Esophagus muscularis mucosa (tissue), 4 donors: ENCODE measurements around the gene NHLH2. TPM values are rescaled to one million over a fixed set of nuclear protein-coding genes. Genes with fewer than 3 reads are reported as not detected.

ENCODE experiments used
- DNase-seq: peaks from one replicate; pipeline ENCODE4 v3.0.0-alpha.2; 2017; ENCODE audit errors: extremely low spot score
- H3K27ac ChIP-seq, 4 donors: fragments of 200-600 bp; sonication (generic); replicated peaks in 1 of 4; 1 replicate in 3 of 4; 2 replicates in 1 of 4; pipeline ENCODE4 v1.5.1; 2016 to 2019; ENCODE audit warnings: mild to moderate bottlenecking in 1 of 4
- H3K27me3 ChIP-seq, 4 donors: fragments of 200-600 bp; sonication (generic); one replicate each; pipeline versions ENCODE4 v1.5.1 to v1.6.0; 2016 to 2019
- H3K36me3 ChIP-seq, 4 donors: fragments of 200-600 bp; sonication (generic); one replicate each; pipeline ENCODE4 v1.5.1; 2016 to 2019
- H3K4me1 ChIP-seq, 4 donors: fragments of 200-600 bp; sonication (generic); one replicate each; pipeline ENCODE4 v1.5.1; 2016 to 2019
- H3K4me3 ChIP-seq, 4 donors: fragments of 200-600 bp; sonication (generic); 1 replicate in 2 of 4; 2 replicates in 2 of 4; pipeline ENCODE4 v1.5.1; 2016 to 2019; ENCODE audit warnings: mild to moderate bottlenecking in 4 of 4, moderate library complexity in 1 of 4
- H3K9me3 ChIP-seq, 4 donors: fragments of 200-600 bp; sonication (generic); 1 replicate in 3 of 4; 2 replicates in 1 of 4; pipeline ENCODE4 v1.5.1; 2016 to 2019
- EP300 ChIP-seq: sonication (generic); formaldehyde crosslinking; IDR thresholded peaks from one replicate; pipeline ENCODE4 v1.6.1; 2017; ENCODE audit warnings: antibody characterized with exemption
- POLR2A ChIP-seq: fragments of 450-650 bp; IDR thresholded peaks from one replicate; pipeline ENCODE4 v1.6.1; 2017; ENCODE audit warnings: antibody characterized with exemption, moderate library complexity, mild to moderate bottlenecking, low read depth
- POLR2AphosphoS5 ChIP-seq, 2 donors: sonication (generic); formaldehyde crosslinking; IDR thresholded peaks; one replicate each; pipeline ENCODE4 v1.6.1; 2017; ENCODE audit warnings: antibody characterized with exemption in 2 of 2
- WGBS: methylation state at CpG from one replicate; pipeline ENCODE4 v1.1.5; 2018; 5-methylcytosine and 5-hydroxymethylcytosine counted together
- intact Hi-C: fragments of 100-400 bp; cut with DNase I; formaldehyde crosslinking; loops from one replicate; pipeline ENCODE4 v1.15.1; 2023
- total RNA-seq, 4 donors: library from RNA; depleted of rRNA; stranded (reverse); fragments of >200 nt; gene quantifications; one replicate each; pipeline versions ENCODE4 v1.1.0 to v1.2.1, GENCODE V29; 2016
- TF ChIP-seq, protein P1 (sequence below), 3 experiments: fragments of 200-600 bp in 2 of 3; fragments of 450-650 bp in 1 of 3; sonication (generic) in 2 of 3; IDR thresholded peaks; one replicate each; pipeline ENCODE4 v1.5.1; 2017 to 2019; ENCODE audit warnings: antibody characterized with exemption in 3 of 3, mild to moderate bottlenecking in 2 of 3, moderate library complexity in 1 of 3

NHLH2 gene
- total RNA-seq, 4 donors from 2014 or later: not detected

GRCh38 chr1:115791816-115792215 lies 49.1 kb downstream of the NHLH2 start:
- intact Hi-C loops: no loop called here
- H3K9me3 ChIP-seq: peaks cover 0 to 8% (median 5%) of the 10 kb centered on the region in 4 donors
- no peak for DNase-seq
- peaks cover 0 to 24% (median 3%) of the 10 kb centered on the region in 4 donors for H3K27me3 ChIP-seq
- 90% methylated on average over 3 of the region's 3 CpGs for WGBS
- no peaks in the 10 kb centered on the region for H3K36me3 ChIP-seq
- TF ChIP-seq POLR2AphosphoS5 (IDR thresholded peaks at IDR 0.05) (no peak), POLR2A (no peak), EP300 (no peak)
- TF ChIP-seq, protein P1, sequence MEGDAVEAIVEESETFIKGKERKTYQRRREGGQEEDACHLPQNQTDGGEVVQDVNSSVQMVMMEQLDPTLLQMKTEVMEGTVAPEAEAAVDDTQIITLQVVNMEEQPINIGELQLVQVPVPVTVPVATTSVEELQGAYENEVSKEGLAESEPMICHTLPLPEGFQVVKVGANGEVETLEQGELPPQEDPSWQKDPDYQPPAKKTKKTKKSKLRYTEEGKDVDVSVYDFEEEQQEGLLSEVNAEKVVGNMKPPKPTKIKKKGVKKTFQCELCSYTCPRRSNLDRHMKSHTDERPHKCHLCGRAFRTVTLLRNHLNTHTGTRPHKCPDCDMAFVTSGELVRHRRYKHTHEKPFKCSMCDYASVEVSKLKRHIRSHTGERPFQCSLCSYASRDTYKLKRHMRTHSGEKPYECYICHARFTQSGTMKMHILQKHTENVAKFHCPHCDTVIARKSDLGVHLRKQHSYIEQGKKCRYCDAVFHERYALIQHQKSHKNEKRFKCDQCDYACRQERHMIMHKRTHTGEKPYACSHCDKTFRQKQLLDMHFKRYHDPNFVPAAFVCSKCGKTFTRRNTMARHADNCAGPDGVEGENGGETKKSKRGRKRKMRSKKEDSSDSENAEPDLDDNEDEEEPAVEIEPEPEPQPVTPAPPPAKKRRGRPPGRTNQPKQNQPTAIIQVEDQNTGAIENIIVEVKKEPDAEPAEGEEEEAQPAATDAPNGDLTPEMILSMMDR (IDR thresholded peaks at IDR 0.05): no peak
- no peaks in the 10 kb centered on the region for H3K4me1 ChIP-seq
- no peak overlapping the region for H3K4me3 ChIP-seq
- H3K27ac ChIP-seq: no peak overlapping the region

- Histone ChIP-seq H3K4me3 (no peak overlapping the region), H3K4me1 (no peaks in the 10 kb centered on the region), H3K9me3 (peaks cover 0 to 9% (median 5%) of the 10 kb centered on the region in 4 donors), H3K27ac (no peak overlapping the region), H3K36me3 (no peaks in the 10 kb centered on the region), H3K27me3 (peaks cover 0 to 19% (median under 1%) of the 10 kb centered on the region in 4 donors)
- TF ChIP-seq POLR2A: no peak
- TF ChIP-seq EP300: no peak
- TF ChIP-seq, protein P1 (IDR thresholded peaks at IDR 0.05): no peak
- TF ChIP-seq POLR2AphosphoS5 (IDR thresholded peaks at IDR 0.05): no peak
- WGBS: 81% methylated on average over 5 of the region's 6 CpGs
- no peak for DNase-seq
- intact Hi-C loops: no loop called here
These were observed 50.1 kb downstream of the NHLH2 start for GRCh38 chr1:115790846-115791245.

GRCh38 chr1:115790356-115790755 lies 50.6 kb downstream of the NHLH2 start:
- H3K9me3 ChIP-seq: peaks cover 0 to 9% (median 5%) of the 10 kb centered on the region in 4 donors
- no peak overlapping the region for H3K27ac ChIP-seq
- 47% methylated on average over 3 of the region's 3 CpGs for WGBS
- intact Hi-C loops: no loop called here
- TF ChIP-seq POLR2A: no peak
- TF ChIP-seq EP300: no peak
- TF ChIP-seq, protein P1 (IDR thresholded peaks at IDR 0.05): no peak
- TF ChIP-seq POLR2AphosphoS5 (IDR thresholded peaks at IDR 0.05): no peak
- H3K4me1 ChIP-seq: no peaks in the 10 kb centered on the region
- peaks cover 0 to 19% (median 0%) of the 10 kb centered on the region in 4 donors for H3K27me3 ChIP-seq
- no peaks in the 10 kb centered on the region for H3K36me3 ChIP-seq
- H3K4me3 ChIP-seq: no peak overlapping the region
- DNase-seq: no peak

Other genes with a start within 250 kb of the NHLH2 start
- 10 to 100 TPM in 1 of 4 donors, 1 to 10 TPM in 3; 6.3 to 11.7 (median 8.1) TPM for gene VANGL1, start 199.2 kb downstream of the NHLH2 start, total RNA-seq
- 100 to 1,000 TPM in 3 of 4 donors, 10 to 100 TPM in 1; 95.6 to 138 (median 108) TPM for gene CASQ2, start 72.4 kb downstream of the NHLH2 start, total RNA-seq
- gene SLC22A15, start 135.4 kb upstream of the NHLH2 start, total RNA-seq: 1 to 10 TPM; 1.8 to 2.8 (median 2.3) TPM